Measurements from ENCODE around the gene BRINP2. TPM values are rescaled to one million over a fixed set of nuclear protein-coding genes. Genes with fewer than 3 reads are reported as not detected.

The BRINP2 gene
- total and polyA plus RNA-seq, 2 of the 8 experiments (the other 6 are each of a cell fraction or from before 2014, with no cell fraction given), result 0.39 to 0.42 TPM

DNA sequence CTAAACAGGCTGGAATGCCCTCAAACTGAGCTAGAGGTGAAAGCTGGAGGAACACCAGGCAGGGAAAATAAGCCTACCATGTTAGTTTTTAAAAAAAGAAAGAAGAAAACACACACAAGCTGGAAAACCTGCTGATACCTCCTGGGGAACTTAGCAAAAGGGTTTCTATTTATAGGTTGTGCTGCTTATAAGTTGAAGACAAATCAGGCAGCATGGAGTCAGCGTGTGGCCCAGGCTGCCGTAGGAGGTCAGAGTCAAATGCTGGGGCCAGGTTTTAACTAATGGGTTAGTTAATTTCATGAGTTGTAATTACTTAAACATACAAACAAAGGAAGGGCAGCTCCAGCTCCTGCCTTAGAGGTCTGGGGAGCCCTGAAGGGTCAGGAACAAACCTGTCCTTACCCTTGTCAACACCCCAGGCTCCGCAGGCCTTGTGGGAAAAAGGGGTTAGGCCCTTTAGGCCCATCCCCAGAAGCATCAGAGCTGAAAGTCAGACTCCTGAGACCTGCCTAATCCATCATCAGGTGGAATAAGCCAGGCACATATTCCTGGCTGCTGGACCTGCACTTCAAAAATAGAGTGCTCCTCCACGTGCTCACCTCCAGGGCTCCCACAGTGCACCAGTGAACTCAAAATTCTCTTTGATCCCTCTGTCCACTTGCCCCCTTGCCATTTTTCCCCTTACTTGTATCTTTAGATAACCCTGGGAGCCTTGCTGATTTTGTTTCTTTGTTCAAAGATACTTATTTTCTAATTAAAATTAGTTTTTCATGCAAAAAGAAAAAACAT lies 59.7 kb downstream of the BRINP2 start (continued):
- no peak for TF ChIP-seq SIN3A (conservative IDR thresholded peaks at IDR 0.05 in 1 of 2, IDR thresholded peaks at IDR 0.05 in 1 of 2; ENCODE audit: low read depth in 1 of 2, low read length in 2 of 2)

Data from H1 (cell line).